ENCODE measurements around the gene TVP23C.
"Not testable (repeated sequence)": the region's sequence is repeated elsewhere in the genome, so short reads cannot be mapped to it uniquely, and the experiment has no call there.

The TVP23C gene

DNA sequence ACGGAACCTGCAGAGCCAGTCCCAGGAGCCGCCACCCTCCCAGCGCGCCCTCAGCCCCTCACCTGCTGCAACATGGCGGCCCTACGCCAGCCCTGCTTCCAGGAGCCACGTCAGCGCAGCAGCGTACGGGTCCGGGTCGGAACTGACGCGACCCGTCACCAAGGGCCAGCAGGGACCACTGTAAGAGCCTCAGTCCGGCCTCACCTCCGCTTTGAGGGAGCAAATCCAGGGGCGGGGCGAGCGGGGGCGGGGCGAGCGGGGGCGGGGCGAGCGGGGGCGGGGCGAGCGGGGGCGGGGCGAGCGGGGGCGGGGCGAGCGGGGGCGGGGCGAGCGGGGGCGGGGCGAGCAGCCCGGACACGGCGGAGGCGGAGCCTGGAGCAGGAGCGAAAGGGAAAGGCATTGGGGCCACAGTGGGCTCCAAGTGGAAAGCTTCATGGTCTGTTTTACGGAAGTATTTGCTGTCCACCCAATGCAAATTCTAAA is at the start of gene TVP23C:
TSS of gene TVP23C (minus strand) at position 109 of the 483 bp plus-strand sequence. CDS start at position 74, 35 bp downstream.
- not testable (repeated sequence) for DNase-seq (ENCODE audit: low read depth)

- not testable (repeated sequence) for DNase-seq (ENCODE audit: low read depth)
Observed at GRCh38 chr17:15592960-15593359, 29.7 kb upstream of the TVP23C start.

- DNase-seq (ENCODE audit: low read depth): not testable (repeated sequence)
Observed at GRCh38 chr17:15591986-15592385, 28.7 kb upstream of the TVP23C start.

DNA sequence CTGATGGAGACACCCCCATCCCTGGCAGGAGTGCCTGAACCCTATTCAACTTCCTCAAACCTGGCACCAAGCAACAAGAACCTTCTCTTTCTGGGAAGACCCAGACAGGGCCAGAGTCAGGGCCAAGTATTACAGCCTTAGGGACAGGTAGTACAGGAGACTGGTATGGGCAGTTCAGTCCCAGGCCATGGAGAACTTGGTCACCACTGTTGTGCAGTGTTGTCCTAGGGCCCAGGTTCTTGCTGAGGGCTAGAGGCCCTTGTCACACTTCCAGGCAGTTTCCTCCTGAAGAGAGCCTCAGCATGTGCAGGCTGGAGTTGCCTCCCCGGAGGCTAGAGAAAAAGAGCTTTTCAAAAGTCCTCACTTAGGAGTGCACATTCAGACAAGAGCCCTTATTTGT is 27.6 kb upstream of the TVP23C start:
- not testable (repeated sequence) for DNase-seq (ENCODE audit: low read depth)

- DNase-seq (ENCODE audit: low read depth): not testable (repeated sequence)
Observed at GRCh38 chr17:15589544-15590536, 26.6 kb upstream of the TVP23C start.

DNA sequence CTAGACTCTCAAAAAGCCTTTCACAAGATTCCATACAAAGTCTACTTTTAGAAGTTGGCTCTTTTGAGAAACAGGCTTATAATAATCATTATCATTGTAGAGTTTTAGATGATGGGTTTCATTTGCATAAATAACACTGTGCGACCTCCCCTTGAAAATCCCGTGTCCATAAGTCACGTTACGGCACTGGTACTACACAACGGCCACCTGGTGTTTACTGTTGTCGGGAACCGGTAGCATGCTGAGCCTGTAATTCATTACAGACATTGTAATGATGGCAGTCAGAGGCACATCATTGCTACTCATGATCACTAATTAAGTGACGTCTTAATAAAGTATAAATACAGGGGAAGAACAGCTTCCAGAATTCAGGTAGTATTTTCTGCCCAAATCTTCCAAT is 24.7 kb upstream of the TVP23C start:
- DNase-seq (ENCODE audit: low read depth): not testable (repeated sequence)

DNA sequence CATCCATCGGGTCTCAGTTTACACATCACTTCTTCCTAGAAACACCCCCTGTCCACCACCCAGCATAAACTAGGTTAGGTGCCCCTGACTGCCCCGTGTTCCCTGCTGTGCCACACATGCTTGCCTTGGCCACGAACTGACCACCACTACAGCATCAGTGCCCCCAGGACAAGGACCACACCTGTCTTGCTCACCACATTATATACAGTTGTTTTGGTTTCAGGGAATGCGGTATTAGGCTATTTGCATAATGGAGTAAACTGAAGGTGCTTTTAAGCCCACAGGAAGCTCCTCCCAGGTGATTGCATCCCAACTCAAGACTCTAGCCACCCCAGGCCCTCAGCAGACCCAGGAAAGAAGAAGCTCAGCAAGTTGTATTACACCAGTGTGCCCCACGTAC is 20.0 kb upstream of the TVP23C start:
- not testable (repeated sequence) for DNase-seq (ENCODE audit: low read depth)

- DNase-seq (ENCODE audit: low read depth): not testable (repeated sequence)
Observed at GRCh38 chr17:15581462-15581861, 18.2 kb upstream of the TVP23C start.

DNA sequence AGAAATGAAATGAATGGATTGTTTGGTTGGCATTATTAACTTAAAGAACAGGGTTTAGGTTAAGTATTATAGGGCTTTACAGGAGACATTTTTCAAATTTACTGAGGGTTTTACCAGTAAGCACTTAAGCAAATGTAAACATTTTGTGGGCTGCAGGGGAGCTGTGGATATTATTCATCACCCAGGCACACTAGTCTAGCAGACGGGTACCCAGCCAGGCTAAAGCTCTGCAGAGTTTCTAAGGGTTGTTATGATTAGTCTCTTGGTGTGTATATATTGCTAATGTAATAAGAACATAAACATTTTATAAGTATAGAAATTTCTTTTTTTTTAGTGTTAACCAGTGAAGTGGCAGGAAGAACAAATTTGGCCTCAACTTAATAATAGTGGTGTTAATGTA is 13.6 kb upstream of the TVP23C start:
- not testable (repeated sequence) for DNase-seq (ENCODE audit: low read depth)

DNA sequence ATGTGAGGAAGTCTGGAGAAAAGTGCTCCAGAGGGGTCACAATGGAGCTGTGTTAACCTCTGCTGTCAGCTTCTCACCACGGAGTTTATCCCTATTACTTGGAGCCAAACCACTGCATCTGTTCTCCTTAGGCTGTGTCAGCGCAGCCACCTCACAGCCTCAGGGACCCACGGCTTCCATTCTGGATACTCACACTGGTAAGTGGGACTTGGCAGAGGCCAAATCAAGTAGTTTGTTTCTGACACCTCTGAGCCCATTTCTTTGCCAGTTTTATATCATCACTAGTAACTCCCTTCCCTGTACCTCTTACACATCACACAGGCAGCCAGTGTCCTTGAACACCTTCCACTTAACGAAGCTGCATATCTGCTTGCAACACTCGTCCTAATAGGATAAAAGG is 11.4 kb upstream of the TVP23C start:
- not testable (repeated sequence) for DNase-seq (ENCODE audit: low read depth)

DNA sequence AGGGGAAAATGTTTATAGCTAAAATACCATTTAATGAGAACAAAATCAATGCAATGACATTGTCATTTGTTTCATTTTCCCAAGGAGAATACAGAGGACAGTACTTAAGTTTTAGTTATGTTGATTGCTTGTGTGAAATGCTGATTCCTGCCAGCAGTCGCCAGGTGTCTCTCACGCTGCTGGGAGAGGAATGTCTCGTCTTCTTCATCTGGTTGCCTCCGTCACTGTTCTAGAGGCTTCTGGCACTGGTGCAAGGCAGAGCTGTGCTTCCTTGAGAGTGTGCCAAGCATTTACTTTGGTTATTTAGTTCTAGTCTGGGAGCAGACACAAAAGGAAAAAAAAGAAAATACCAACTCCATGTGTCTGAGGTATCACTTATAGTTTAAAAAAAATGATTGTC is 10.6 kb upstream of the TVP23C start:
- not testable (repeated sequence) for DNase-seq (ENCODE audit: low read depth)

DNA sequence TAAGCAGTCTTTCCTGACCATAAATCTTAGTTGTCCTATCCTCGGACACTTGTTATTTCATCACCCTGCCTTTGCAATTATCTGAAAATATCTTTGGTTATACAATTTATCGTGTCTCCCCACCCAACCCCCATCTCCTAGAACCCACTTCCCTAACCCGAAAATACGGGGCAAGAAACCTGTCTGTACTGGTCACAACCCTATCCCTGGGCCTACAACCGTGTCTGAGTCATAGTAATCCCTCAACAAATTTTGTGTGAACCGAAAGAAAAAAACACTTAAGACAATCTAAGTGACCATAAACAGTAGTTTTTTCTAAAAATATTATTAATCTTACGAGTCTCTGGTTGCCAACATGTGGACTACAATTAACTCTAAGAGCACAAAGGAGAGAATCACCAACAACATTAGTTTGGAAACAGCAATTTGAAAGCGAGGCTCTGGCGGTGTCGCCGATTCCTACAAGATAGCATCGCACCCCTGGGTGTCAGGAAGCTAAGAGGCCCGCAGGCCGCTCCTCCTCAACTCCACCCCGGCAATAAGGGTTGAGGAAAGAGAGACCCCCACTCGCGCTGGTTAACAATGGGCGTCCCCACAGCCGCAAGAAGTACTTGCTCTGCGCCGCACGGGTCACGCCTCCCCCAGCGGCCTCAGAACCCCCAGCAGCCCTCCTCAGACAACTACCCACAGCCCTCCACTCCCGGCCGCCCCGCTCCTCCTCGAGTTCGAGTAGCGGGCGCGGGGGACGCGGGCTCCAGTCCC is 489 bp downstream of the TVP23C start:
- DNase-seq (ENCODE audit: low read depth): not testable (repeated sequence)

- not testable (repeated sequence) for DNase-seq (ENCODE audit: low read depth)
Observed at GRCh38 chr17:15561439-15561838, 1.8 kb downstream of the TVP23C start.

DNA sequence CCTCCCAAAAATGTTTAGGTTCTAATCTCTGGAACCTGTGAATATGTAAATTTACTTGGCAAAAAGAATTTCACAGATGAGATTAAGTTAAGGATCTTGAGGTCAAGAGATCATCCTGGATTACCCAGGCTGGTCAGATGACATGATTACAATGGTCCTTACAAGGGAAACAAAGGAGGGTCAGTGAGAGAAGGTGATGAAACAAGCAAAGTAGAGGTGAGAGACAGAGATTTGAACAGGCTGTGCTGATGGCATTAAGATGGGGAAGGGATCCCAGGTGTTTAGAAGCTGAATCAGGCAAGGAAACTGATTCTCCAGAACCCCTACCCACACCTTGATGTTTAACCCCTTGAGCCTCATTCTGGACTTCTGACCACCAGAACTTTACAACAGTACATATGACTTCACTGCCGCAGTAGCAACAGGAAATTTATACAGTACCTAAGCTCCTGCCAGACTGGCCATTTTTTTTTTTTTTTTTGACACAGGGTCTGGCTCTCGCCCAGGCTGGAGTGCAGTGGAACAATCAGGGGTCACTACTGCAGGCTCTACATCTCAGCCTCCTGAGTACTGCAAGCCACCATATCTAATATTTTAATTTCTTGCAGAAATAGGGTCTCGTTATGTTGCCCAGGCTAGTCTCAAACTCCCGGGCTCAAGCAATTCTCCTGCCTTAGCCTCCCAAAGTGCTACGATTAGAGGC is 4.7 kb downstream of the TVP23C start:
- not testable (repeated sequence) for DNase-seq (ENCODE audit: low read depth)

- DNase-seq (ENCODE audit: low read depth): not testable (repeated sequence)
Observed at GRCh38 chr17:15557334-15557832, 5.9 kb downstream of the TVP23C start.

DNA sequence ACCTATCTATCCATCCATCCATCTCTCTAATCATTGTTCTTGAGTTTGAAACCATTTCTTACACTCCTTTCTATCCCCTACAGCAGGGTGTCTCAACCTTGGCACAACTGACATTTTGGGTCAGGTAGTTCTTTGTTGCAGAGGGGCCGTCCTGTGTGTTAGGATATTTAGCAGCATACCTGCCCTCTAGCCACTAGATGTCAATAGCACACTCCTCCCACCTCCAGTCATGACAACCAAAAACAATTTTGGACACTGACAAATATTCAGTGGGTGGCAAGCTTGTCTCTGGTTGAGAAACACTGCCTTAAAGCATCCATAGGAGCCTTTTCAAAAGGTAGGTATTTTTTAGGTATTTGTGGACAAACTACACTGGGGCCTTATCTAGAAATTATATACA is 10.4 kb downstream of the TVP23C start:
- not testable (repeated sequence) for DNase-seq (ENCODE audit: low read depth)

DNA sequence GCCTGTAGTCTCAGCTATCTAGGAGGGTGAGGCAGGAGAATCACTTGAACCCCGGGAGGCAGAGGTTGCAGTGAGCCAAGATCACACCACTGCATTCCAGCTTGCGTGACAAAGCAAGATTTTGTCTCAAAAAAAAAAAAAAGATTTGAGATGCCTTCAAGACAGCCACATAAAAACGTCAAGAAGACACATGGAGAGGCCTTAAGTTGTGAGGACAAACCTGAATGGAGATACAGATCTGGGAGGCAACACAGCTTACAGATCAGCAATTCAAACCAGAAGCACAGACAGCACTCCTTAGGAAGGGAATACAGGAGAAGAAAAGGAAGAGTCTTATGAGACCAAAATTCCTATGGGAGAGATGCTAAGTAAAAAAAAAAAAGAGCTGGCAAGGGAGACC is 13.7 kb downstream of the TVP23C start:
- not testable (repeated sequence) for DNase-seq (ENCODE audit: low read depth)

GRCh38 chr17:15546604-15547003 is 16.7 kb downstream of the TVP23C start:
- not testable (repeated sequence) for DNase-seq (ENCODE audit: low read depth)

GRCh38 chr17:15540371-15541219 is 22.7 kb downstream of the TVP23C start:
- not testable (repeated sequence) for DNase-seq (ENCODE audit: low read depth)

DNA sequence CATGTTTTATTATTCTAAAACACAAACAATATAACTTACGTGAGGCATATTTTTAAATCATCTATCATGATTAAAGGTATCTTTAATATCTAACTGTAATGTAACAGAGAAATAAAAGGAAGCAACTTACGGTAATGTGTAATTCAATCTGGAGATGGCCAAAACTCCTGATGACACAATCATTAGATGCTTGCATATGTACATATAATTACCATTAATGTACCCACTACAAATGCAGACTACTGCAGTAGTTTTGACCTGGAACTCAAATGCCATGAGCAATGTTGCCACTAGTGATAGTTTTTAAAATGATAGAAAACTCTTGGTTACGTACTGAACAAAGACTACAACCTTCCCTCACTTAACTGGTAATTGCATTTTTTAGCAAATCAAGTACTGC is 30.2 kb downstream of the TVP23C start:
- DNase-seq (ENCODE audit: low read depth): not testable (repeated sequence)

All from GM04503 (cell line).